HG03521 (cell line): ENCODE measurements around the gene AVEN.
"Not testable (repeated sequence)": the region's sequence is repeated elsewhere in the genome, so short reads cannot be mapped to it uniquely, and the experiment has no call there.

Experiments
- ATAC-seq: cut with Tn5 transposase; IDR thresholded peaks from one replicate; pipeline ENCODE4 v1.9.1; 2021; ENCODE audit warnings: mild to moderate bottlenecking, moderate library complexity; ENCODE audit not compliant: unreplicated experiment

Gene AVEN

GRCh38 chr15:34043391-34043790, 4.4 kb upstream of the AVEN start:
- no peak for ATAC-seq

- no peak for ATAC-seq
Measured at GRCh38 chr15:34039790-34040113, 748 bp upstream of the AVEN start.

- ATAC-seq: peak; percentile 64
Measured at GRCh38 chr15:34038023-34038870, 757 bp downstream of the AVEN start.

GRCh38 chr15:34031987-34032760, 6.8 kb downstream of the AVEN start:
- ATAC-seq: no peak

GRCh38 chr15:34027606-34028005, 11.4 kb downstream of the AVEN start:
- ATAC-seq: no peak

- ATAC-seq: no peak
Measured at GRCh38 chr15:34025252-34025651, 13.8 kb downstream of the AVEN start.

GRCh38 chr15:34023907-34024306, 15.1 kb downstream of the AVEN start:
- no peak for ATAC-seq

- ATAC-seq: no peak
Measured at GRCh38 chr15:34019369-34019990, 19.5 kb downstream of the AVEN start.

GRCh38 chr15:34018738-34019137, 20.3 kb downstream of the AVEN start:
- not testable (repeated sequence) for ATAC-seq

GRCh38 chr15:34018021-34018645, 20.9 kb downstream of the AVEN start:
- no peak for ATAC-seq

GRCh38 chr15:34014556-34014955, 24.4 kb downstream of the AVEN start:
- no peak for ATAC-seq

- no peak for ATAC-seq
Measured at GRCh38 chr15:34013746-34014145, 25.3 kb downstream of the AVEN start.

- ATAC-seq: no peak
Measured at GRCh38 chr15:34012461-34013028, 26.5 kb downstream of the AVEN start.

- no peak for ATAC-seq
Measured at GRCh38 chr15:34011481-34011880, 27.5 kb downstream of the AVEN start.

- no peak for ATAC-seq
Measured at GRCh38 chr15:34010921-34011320, 28.1 kb downstream of the AVEN start.

GRCh38 chr15:34009656-34010055, 29.3 kb downstream of the AVEN start:
- no peak for ATAC-seq

GRCh38 chr15:34006381-34006780, 32.6 kb downstream of the AVEN start:
- ATAC-seq: no peak

- ATAC-seq: no peak
Measured at GRCh38 chr15:34001536-34001935, 37.5 kb downstream of the AVEN start.

GRCh38 chr15:33995666-33996065, 43.3 kb downstream of the AVEN start:
- ATAC-seq: not testable (repeated sequence)

- no peak for ATAC-seq
Measured at GRCh38 chr15:33994005-33994615, 44.9 kb downstream of the AVEN start.

- ATAC-seq: no peak
Measured at GRCh38 chr15:33988384-33988783, 50.6 kb downstream of the AVEN start.
